Dendritic cell treated with granulocyte-macrophage colony-stimulating factor and Interleukin-4, amounts not matched to agents 40 ng/mL and 50 ng/mL, for 4 days (primary cell): ENCODE measurements around the gene PLA2G2E.

ENCODE experiments used
- H3K27ac Mint-ChIP-seq: one replicate; pipeline ENCODE4 v1.8.0; 2022; ENCODE audit warnings: mild to moderate bottlenecking, mixed read lengths
- H3K27me3 Mint-ChIP-seq: one replicate; pipeline ENCODE4 v1.8.0; 2022; ENCODE audit warnings: mild to moderate bottlenecking, mixed read lengths
- H3K36me3 Mint-ChIP-seq: one replicate; pipeline ENCODE4 v1.8.0; 2022; ENCODE audit warnings: low read depth, mixed read lengths
- H3K4me1 Mint-ChIP-seq: one replicate; pipeline ENCODE4 v1.8.0; 2022; ENCODE audit warnings: low read depth, mixed read lengths
- H3K4me3 Mint-ChIP-seq: one replicate; pipeline ENCODE4 v1.8.0; 2022; ENCODE audit warnings: mild to moderate bottlenecking, moderate library complexity, mixed read lengths
- H3K9me3 Mint-ChIP-seq: one replicate; pipeline ENCODE4 v1.8.0; 2022; ENCODE audit warnings: mixed read lengths
- intact Hi-C: fragments of 100-400 bp; cut with micrococcal nuclease; formaldehyde crosslinking; loops from one replicate; pipeline ENCODE4 v1.15.0; 2022

The PLA2G2E gene, protein sequence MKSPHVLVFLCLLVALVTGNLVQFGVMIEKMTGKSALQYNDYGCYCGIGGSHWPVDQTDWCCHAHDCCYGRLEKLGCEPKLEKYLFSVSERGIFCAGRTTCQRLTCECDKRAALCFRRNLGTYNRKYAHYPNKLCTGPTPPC

DNA sequence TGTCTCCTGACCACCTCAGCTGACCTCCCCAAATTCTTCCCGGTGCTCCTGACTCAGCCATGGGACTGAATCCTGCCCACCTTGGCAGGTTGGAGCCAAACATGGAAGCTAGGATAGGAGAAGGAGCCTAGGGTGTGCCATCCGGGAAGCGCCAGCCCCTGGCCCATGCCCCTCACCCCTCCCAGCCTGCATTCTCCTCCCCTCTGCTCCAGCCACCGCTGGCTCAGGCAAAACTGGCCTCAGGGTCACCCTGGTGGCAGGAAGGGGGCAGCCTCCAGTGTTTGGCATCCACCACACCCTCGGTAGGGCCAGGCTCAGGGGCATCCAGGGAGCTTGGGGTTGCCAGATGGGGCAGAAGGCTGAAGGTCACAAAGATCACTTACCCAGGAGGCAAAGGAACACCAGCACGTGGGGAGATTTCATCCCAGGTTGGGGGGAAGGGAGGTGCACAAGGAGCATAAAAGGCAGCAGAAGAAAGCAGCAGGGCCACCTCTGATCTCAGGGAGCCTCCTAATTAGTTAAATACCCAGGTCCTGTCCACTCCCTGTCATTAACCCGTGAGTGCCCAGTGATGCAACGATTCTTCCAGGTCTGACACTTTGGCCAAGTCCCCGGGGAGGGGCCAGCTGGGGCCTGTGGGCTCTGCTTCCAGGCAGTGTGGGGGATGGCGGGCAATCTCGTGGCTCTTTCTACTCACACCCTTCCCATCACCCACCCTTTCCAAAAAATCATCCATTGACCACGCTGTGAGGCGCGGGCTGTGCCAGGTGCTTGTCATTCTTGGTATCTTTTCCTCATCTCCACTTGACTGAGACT lies at the start of gene PLA2G2E:
PLA2G2E (minus strand) TSS at position 481 of the 816 bp plus-strand sequence; CDS start at position 423, 58 bp downstream.
- intact Hi-C loops: no loop called here
- H3K36me3 Mint-ChIP-seq: no peaks in the 10 kb centered on the region
- peaks cover 3% of the 10 kb centered on the region for H3K27me3 Mint-ChIP-seq
- H3K4me1 Mint-ChIP-seq: no peaks in the 10 kb centered on the region
- H3K9me3 Mint-ChIP-seq: no peaks in the 10 kb centered on the region
- no peak within 1 kb of the TSS for H3K27ac Mint-ChIP-seq
- H3K4me3 Mint-ChIP-seq: no peak within 1 kb of the TSS

DNA sequence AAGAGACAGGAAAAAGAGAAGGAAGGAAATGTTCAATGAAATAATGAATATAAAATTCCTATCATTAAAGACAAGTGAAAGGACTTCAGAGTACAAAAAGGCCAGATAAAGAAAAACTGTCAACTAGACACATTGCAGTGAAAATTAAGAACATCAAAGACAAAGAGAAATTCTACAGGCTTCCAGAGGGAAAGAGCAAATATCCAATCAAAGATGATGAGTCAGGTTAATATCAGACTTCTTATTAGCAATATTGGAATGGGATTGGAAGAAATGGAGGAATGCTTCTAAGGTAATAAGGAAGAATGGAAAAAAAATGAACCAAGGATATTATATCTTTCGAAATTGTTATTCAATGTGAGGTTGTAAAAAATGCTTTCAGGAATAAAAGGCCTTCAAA lies 48.2 kb upstream of the PLA2G2E start:
- no peaks in the 10 kb centered on the region for H3K9me3 Mint-ChIP-seq
- H3K4me1 Mint-ChIP-seq: no peaks in the 10 kb centered on the region
- no peaks in the 10 kb centered on the region for H3K36me3 Mint-ChIP-seq
- H3K4me3 Mint-ChIP-seq: no peak overlapping the region
- H3K27me3 Mint-ChIP-seq: peaks cover 42% of the 10 kb centered on the region
- intact Hi-C loops: no loop called here
- no peak overlapping the region for H3K27ac Mint-ChIP-seq

DNA sequence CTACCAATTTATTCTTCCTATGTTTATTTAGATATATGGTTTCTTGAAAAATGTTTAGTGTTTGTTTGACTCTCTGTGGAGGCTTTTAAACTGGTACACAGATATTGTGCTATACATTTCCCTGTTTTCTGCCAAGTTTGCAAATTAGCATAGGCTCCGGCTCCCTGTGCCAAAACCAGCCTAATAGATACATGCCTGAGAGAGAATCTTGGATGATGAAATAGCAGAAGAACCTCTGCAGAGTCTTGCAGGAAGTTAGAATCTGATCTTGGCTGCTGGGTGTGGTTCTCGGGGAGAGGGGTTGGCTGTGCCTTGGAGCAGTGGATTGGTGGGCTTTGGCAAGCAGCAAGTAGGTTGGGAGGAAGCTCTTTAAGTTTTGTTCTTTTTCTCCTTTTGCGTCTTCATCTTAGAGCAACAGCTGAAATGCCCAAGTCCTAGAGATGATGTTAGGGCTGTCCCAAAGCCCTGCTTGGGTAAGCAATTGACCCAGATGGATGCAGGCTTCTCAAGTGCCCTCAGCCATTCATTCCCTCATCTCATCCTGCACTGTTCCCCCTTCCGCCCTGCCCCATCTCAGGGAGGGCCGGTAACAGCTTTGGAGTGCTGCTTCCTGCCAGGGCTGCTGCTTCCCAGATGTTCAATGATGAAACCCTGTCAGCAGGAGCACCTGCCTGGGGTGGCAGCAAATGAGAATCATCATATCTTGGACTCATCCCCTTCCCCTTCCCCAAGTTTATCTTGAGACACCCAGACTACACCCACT lies 46.7 kb upstream of the PLA2G2E start:
- Mint-ChIP-seq H3K4me1 (no peaks in the 10 kb centered on the region), H3K27me3 (peaks cover 29% of the 10 kb centered on the region), H3K9me3 (no peaks in the 10 kb centered on the region), H3K4me3 (no peak overlapping the region), H3K36me3 (no peaks in the 10 kb centered on the region), H3K27ac (no peak overlapping the region)
- intact Hi-C loops: no loop called here

DNA sequence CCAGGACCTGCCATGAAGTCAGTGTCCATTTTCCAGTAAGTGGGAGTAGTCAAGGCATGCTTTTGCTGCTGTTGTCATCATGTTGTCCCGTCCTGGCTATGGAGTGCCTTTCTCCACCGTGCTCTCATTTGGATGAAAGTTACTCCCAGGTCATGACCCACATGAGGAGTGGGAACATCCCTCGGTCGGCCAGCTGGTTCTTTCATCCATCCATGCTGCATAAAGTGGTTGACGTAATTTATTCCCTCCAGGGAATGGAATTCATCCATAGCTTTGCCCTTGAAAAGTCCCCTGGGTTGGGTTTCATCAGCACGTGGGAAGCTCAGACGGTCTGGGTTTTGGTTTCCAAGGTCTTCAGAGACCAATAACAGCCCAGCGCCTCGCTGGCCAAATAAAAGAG lies 44.4 kb upstream of the PLA2G2E start:
- no peaks in the 10 kb centered on the region for H3K4me1 Mint-ChIP-seq
- no peaks in the 10 kb centered on the region for H3K9me3 Mint-ChIP-seq
- H3K4me3 Mint-ChIP-seq: no peak overlapping the region
- peaks cover 36% of the 10 kb centered on the region for H3K27me3 Mint-ChIP-seq
- intact Hi-C loops: no loop called here
- no peak overlapping the region for H3K27ac Mint-ChIP-seq
- no peaks in the 10 kb centered on the region for H3K36me3 Mint-ChIP-seq

DNA sequence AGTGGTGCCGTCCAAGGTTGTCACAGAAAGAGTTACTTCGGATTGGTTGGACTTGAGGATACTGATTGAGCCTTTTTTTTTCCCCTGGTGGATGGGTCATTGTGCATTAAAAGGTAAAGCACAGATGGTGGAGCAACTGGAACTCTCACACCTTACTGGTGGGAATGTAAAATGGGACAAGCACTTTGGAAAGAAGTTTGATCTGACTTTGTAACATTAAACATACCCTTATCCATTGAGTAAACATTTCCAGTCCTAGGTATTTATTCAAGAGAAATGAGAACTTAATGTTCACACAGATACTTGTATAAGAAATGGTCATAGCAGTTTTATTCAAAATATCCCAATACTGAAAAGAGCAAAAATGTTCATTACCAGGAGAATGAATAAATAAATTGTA lies 41.1 kb upstream of the PLA2G2E start:
- no peak overlapping the region for H3K4me3 Mint-ChIP-seq
- no peaks in the 10 kb centered on the region for H3K4me1 Mint-ChIP-seq
- no peaks in the 10 kb centered on the region for H3K9me3 Mint-ChIP-seq
- H3K36me3 Mint-ChIP-seq: no peaks in the 10 kb centered on the region
- no peak overlapping the region for H3K27ac Mint-ChIP-seq
- peaks cover 28% of the 10 kb centered on the region for H3K27me3 Mint-ChIP-seq
- intact Hi-C loops: no loop called here

DNA sequence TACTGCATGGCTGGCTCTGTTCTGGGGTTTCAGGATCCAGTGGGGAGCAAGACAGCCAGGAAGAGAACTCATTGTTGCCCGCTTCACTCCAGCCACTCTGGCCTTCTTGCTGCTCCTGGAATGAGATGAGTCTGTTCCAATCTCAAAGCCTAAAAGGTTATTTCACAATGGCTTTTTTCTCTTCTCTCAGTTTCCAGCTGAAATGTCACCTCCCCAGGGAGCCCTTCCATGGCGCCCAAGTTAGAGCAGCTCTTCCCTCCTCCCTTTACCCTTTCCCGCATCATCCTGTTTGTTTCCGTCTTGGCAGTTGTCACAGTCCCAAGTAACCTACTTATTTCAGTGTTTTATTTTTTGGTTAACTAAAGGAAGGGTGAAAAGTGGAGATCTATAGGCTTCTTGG lies 40.2 kb upstream of the PLA2G2E start:
- H3K9me3 Mint-ChIP-seq: no peaks in the 10 kb centered on the region
- no peaks in the 10 kb centered on the region for H3K4me1 Mint-ChIP-seq
- H3K27me3 Mint-ChIP-seq: peaks cover 28% of the 10 kb centered on the region
- no peak overlapping the region for H3K27ac Mint-ChIP-seq
- no peaks in the 10 kb centered on the region for H3K36me3 Mint-ChIP-seq
- intact Hi-C loops: no loop called here
- H3K4me3 Mint-ChIP-seq: no peak overlapping the region

DNA sequence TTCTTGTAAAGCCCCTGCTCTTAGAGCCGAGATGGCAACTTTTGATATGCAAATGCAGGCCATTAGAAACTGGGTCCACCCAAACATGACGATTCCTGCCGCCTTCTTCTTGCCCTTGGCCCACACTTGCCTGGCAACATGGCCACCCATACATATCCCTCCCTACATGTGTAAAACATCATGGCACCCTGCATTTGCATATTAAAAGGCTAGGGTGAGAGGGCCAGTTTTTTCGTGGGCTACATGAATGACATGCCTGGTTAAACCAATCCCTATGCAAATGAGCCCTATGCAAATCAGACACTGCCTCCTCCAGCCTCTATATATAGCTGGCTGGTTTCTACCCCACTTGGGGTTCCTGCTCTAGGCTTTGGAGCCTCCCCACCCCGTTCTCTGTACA lies 37.2 kb upstream of the PLA2G2E start:
- intact Hi-C loops: no loop called here
- Mint-ChIP-seq H3K27ac (no peak overlapping the region), H3K36me3 (no peaks in the 10 kb centered on the region), H3K27me3 (peaks cover 29% of the 10 kb centered on the region), H3K9me3 (no peaks in the 10 kb centered on the region), H3K4me3 (no peak overlapping the region), H3K4me1 (no peaks in the 10 kb centered on the region)

DNA sequence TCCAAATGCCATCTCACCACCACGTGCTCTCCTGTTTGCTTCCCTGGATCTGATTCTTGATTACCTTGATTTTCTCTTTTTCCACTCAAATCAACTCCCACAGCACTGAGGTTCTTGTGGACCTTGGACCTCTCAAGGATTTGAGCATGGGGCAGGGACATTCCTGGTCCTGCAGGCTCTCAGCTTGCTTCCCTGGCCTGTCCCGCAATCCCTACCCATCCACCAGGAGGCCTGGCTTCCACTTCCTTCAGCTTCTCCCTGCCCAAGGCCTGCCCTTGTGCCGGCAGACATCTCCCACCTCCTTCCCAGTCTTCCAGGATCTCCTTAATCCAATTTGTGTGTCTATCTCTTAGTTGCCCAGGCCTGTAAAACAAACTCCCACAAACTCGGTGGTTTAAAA lies 34.4 kb upstream of the PLA2G2E start:
- H3K9me3 Mint-ChIP-seq: no peaks in the 10 kb centered on the region
- H3K4me3 Mint-ChIP-seq: no peak overlapping the region
- intact Hi-C loops: no loop called here
- H3K36me3 Mint-ChIP-seq: no peaks in the 10 kb centered on the region
- H3K27ac Mint-ChIP-seq: no peak overlapping the region
- no peaks in the 10 kb centered on the region for H3K4me1 Mint-ChIP-seq
- H3K27me3 Mint-ChIP-seq: peaks cover 34% of the 10 kb centered on the region

DNA sequence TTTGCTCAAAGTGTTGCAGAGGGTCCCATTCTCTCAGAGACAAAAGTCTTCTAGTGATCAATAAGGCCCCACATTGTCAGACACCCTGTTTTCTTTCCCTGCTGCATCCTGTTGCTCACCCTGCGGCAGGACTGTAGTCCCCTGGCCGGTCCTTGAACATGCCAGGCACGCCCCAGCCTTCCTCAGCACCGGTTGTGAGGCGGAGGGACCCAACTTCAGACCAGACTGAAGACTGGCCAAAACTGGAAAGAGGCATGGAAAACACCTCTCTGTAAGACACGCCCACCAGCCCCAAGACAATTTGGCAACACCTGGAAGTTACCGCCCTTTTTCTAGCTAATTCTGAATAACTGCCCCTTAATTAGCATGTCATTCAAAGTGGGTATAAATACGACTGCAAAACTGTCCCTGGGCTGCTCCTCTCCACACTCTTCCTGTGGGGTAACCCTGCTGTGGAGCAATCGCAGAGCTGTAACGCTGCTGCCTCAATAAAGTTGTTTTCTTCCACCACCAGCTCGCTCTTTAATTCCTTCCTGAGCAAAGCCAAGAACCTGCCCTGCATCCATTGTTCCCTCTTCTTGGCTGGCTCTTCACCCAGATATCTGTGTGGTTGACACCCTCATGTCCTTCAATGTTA lies 32.2 kb upstream of the PLA2G2E start:
- intact Hi-C loops: no loop called here
- Mint-ChIP-seq H3K27ac (no peak overlapping the region), H3K4me1 (no peaks in the 10 kb centered on the region), H3K36me3 (no peaks in the 10 kb centered on the region), H3K27me3 (peaks cover 27% of the 10 kb centered on the region), H3K9me3 (no peaks in the 10 kb centered on the region), H3K4me3 (no peak overlapping the region)

DNA sequence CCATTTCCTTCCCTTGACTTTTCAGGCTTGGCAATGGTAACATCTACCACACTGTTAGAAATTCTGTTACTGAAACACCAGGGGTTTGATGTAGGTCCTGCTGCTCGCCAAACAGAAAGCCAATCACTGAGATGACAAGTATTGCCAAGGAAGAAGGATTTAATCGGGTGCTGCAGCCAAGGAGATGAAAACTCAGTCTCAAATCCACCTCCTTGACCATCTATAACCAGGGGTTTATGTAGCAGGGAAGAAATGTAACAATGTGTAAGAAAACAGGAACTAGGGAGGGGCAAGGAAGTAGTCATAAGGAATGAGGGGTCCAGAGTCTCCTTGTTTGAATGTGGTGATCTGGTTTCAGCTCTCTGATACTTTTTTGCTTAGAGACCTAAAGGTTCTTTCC lies 30.6 kb upstream of the PLA2G2E start:
- H3K27me3 Mint-ChIP-seq: peaks cover 28% of the 10 kb centered on the region
- intact Hi-C loops: no loop called here
- H3K4me1 Mint-ChIP-seq: no peaks in the 10 kb centered on the region
- no peak overlapping the region for H3K27ac Mint-ChIP-seq
- no peak overlapping the region for H3K4me3 Mint-ChIP-seq
- H3K9me3 Mint-ChIP-seq: no peaks in the 10 kb centered on the region
- H3K36me3 Mint-ChIP-seq: no peaks in the 10 kb centered on the region

DNA sequence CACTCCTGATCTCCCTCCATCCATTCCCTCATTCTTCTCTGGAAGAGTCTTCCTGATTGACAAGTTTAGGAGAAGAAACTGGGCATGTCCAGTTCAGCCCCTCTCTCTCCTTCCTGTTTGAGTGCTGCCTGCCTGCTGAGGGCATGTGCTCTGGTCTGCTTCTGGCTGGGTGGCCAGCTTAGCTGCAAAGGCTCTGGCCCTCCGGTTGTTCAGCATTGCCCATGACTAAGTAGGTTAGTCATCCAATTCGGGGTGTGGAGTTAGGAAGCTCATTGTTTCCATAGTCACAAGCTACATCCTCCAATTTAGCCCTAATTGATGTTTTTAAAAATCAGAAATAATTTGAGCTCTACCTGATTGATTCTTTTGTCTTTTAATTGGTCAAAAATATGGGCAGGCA lies 25.6 kb upstream of the PLA2G2E start:
- H3K27me3 Mint-ChIP-seq: peaks cover 31% of the 10 kb centered on the region
- no peaks in the 10 kb centered on the region for H3K4me1 Mint-ChIP-seq
- H3K36me3 Mint-ChIP-seq: no peaks in the 10 kb centered on the region
- H3K4me3 Mint-ChIP-seq: no peak overlapping the region
- H3K27ac Mint-ChIP-seq: no peak overlapping the region
- intact Hi-C loops: no loop called here
- H3K9me3 Mint-ChIP-seq: no peaks in the 10 kb centered on the region

DNA sequence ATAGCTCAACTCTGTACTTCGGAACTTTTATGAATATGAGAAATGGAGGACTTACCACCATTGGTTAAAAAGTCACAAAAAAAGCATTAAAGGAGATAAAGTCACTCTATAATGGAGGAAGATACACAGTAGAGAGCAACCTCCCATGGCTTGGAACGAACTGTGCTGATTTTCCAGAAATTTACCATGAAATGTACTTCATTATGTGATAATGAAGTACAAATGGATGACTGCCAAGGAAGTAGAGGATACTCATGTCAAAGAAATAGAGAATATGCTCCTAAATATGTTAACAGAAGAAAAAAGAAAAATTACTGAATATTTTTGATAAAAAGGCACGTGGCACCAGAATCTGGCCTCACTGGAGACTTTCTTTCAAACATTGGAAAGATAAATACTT lies 23.6 kb upstream of the PLA2G2E start:
- intact Hi-C loops: no loop called here

DNA sequence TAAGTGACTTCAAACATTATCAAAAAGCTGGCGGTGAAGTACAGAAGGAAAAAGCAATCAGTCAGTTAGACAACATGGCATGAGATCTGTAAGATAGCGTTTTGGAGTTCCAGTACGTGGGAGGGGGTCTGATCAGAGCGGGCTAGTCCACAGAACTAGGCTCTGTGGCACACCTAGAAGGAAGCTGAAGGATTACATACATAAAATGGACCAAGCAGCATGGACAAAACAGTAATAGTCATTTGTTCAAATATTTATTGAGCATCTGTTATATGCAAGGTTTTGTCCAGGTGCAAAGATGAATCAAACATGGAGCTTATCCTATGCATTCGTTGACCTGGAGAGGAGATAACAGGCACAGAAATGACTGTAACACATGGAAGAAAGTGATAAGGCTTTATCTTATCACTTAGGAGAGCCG lies 22.9 kb upstream of the PLA2G2E start:
- no peaks in the 10 kb centered on the region for H3K9me3 Mint-ChIP-seq
- no peaks in the 10 kb centered on the region for H3K4me1 Mint-ChIP-seq
- intact Hi-C loops: no loop called here
- peaks cover 25% of the 10 kb centered on the region for H3K27me3 Mint-ChIP-seq
- no peaks in the 10 kb centered on the region for H3K36me3 Mint-ChIP-seq
- no peak overlapping the region for H3K27ac Mint-ChIP-seq
- H3K4me3 Mint-ChIP-seq: no peak overlapping the region

More for the DNA sequence above, 23.6 kb upstream of the PLA2G2E start:
- Mint-ChIP-seq H3K27ac (no peak overlapping the region), H3K9me3 (no peaks in the 10 kb centered on the region), H3K36me3 (no peaks in the 10 kb centered on the region), H3K4me3 (no peak overlapping the region), H3K4me1 (no peaks in the 10 kb centered on the region), H3K27me3 (peaks cover 25% of the 10 kb centered on the region)

DNA sequence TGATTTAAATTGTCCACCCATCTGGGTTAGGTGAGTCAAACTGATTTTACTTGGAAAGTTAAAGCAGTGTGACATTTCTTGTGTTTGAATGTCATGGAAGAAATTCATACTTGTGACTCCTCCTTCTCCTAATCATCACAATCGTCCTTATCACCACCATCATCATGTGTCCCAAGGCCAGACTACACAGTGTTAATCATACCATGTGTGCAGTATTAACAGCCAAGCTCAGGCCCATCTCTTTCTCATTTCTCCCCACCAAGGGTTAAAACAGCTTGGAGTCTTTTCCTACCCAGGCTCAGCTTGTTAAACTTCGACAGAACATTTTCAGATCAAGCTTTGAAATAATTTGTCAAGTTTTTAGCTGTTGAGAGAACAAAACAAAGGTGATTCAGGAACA lies 22.5 kb upstream of the PLA2G2E start:
- intact Hi-C loops: no loop called here
- H3K36me3 Mint-ChIP-seq: no peaks in the 10 kb centered on the region

More for the DNA sequence above, 22.5 kb upstream of the PLA2G2E start:
- Mint-ChIP-seq H3K9me3 (no peaks in the 10 kb centered on the region), H3K4me3 (no peak overlapping the region), H3K4me1 (no peaks in the 10 kb centered on the region), H3K27me3 (peaks cover 25% of the 10 kb centered on the region), H3K27ac (no peak overlapping the region)
